NCI-H1105 (cell line): ENCODE measurements around the gene GRID1.

Experiments used
- DNase-seq: peaks from one replicate; lab custom pipeline; 2025; lab: John Stamatoyannopoulos, UW

The GRID1 gene

GRCh38 chr10:86060386-86061277, 306.0 kb downstream of the GRID1 start:
- no peak for DNase-seq

GRCh38 chr10:86059892-86060291, 306.7 kb downstream of the GRID1 start:
- DNase-seq, result no peak

GRCh38 chr10:86058964-86059363, 307.6 kb downstream of the GRID1 start:
- DNase-seq, result no peak

GRCh38 chr10:86057708-86058107, 308.9 kb downstream of the GRID1 start:
- no peak for DNase-seq

GRCh38 chr10:86056672-86057071, 309.9 kb downstream of the GRID1 start:
- no peak for DNase-seq

GRCh38 chr10:86055928-86056327, 310.7 kb downstream of the GRID1 start:
- DNase-seq, result no peak

GRCh38 chr10:86053675-86054074, 312.9 kb downstream of the GRID1 start:
- no peak for DNase-seq

GRCh38 chr10:86051586-86051985, 315.0 kb downstream of the GRID1 start:
- no peak for DNase-seq

- DNase-seq, result no peak
Measured at GRCh38 chr10:86049442-86049841, 317.2 kb downstream of the GRID1 start.

GRCh38 chr10:86048973-86049372, 317.6 kb downstream of the GRID1 start:
- DNase-seq, result no peak

- no peak for DNase-seq
Measured at GRCh38 chr10:86048571-86048970, 318.0 kb downstream of the GRID1 start.

GRCh38 chr10:86047588-86047987, 319.0 kb downstream of the GRID1 start:
- DNase-seq, result no peak

- DNase-seq, result no peak
Measured at GRCh38 chr10:86046845-86047460, 319.6 kb downstream of the GRID1 start.

GRCh38 chr10:86045896-86046295, 320.7 kb downstream of the GRID1 start:
- DNase-seq, result no peak

GRCh38 chr10:86044029-86044428, 322.6 kb downstream of the GRID1 start:
- DNase-seq, result no peak

GRCh38 chr10:86043236-86043635, 323.4 kb downstream of the GRID1 start:
- peak; percentile 25 for DNase-seq

- no peak for DNase-seq
Measured at GRCh38 chr10:86042161-86042560, 324.4 kb downstream of the GRID1 start.

- no peak for DNase-seq
Measured at GRCh38 chr10:86041116-86041515, 325.5 kb downstream of the GRID1 start.

GRCh38 chr10:86038371-86038770, 328.2 kb downstream of the GRID1 start:
- DNase-seq, result no peak

- no peak for DNase-seq
Measured at GRCh38 chr10:86037096-86037495, 329.5 kb downstream of the GRID1 start.

- DNase-seq, result no peak
Measured at GRCh38 chr10:86036544-86036831, 330.1 kb downstream of the GRID1 start.

GRCh38 chr10:86035791-86036543, 330.6 kb downstream of the GRID1 start:
- no peak for DNase-seq

- no peak for DNase-seq
Measured at GRCh38 chr10:86034710-86035109, 331.9 kb downstream of the GRID1 start.
